ENCODE results near the gene TSSC4.

The TSSC4 gene

GRCh38 chr11:2395856-2396255 lies 4.7 kb upstream of the TSSC4 start:
- Mint-ChIP-seq H3K27ac (no peak overlapping the region), H3K4me3 (no peak overlapping the region), H3K9me3 (no peaks in the 10 kb centered on the region), H3K27me3 (ENCODE audit: low read depth) (no peaks in the 10 kb centered on the region), H3K4me1 (peaks cover 5% of the 10 kb centered on the region), H3K36me3 (ENCODE audit: low read depth) (peaks cover 12% of the 10 kb centered on the region)
- no peak for TF ChIP-seq CTCF (IDR thresholded peaks at IDR 0.05; ENCODE audit: unreplicated experiment in 3 of 3)

GRCh38 chr11:2396471-2396870 lies 4.1 kb upstream of the TSSC4 start:
- H3K4me1 Mint-ChIP-seq = peaks cover 5% of the 10 kb centered on the region
- TF ChIP-seq CTCF (IDR thresholded peaks at IDR 0.05; ENCODE audit: unreplicated experiment in 3 of 3) = no peak
- peaks cover 12% of the 10 kb centered on the region for H3K36me3 Mint-ChIP-seq (ENCODE audit: low read depth)
- no peak overlapping the region for H3K27ac Mint-ChIP-seq
- H3K9me3 Mint-ChIP-seq = no peaks in the 10 kb centered on the region
- no peak overlapping the region for H3K4me3 Mint-ChIP-seq
- H3K27me3 Mint-ChIP-seq (ENCODE audit: low read depth) = no peaks in the 10 kb centered on the region

GRCh38 chr11:2397005-2397404 lies 3.5 kb upstream of the TSSC4 start:
- Mint-ChIP-seq H3K27ac (peak overlapping the region in 1 of 3 experiments; percentile 37), H3K36me3 (ENCODE audit: low read depth) (peaks cover 12% of the 10 kb centered on the region), H3K4me3 (no peak overlapping the region), H3K4me1 (peaks cover 5% of the 10 kb centered on the region), H3K27me3 (ENCODE audit: low read depth) (no peaks in the 10 kb centered on the region), H3K9me3 (no peaks in the 10 kb centered on the region)
- no peak for TF ChIP-seq CTCF (IDR thresholded peaks at IDR 0.05; ENCODE audit: unreplicated experiment in 3 of 3)

GRCh38 chr11:2398664-2399355 lies 1.7 kb upstream of the TSSC4 start:
- H3K4me1 Mint-ChIP-seq = peaks cover 5% of the 10 kb centered on the region
- TF ChIP-seq CTCF (IDR thresholded peaks at IDR 0.05; ENCODE audit: unreplicated experiment in 3 of 3) = no peak
- no peaks in the 10 kb centered on the region for H3K27me3 Mint-ChIP-seq (ENCODE audit: low read depth)
- no peaks in the 10 kb centered on the region for H3K9me3 Mint-ChIP-seq
- H3K36me3 Mint-ChIP-seq (ENCODE audit: low read depth) = peaks cover 12% of the 10 kb centered on the region
- peak overlapping the region; percentile 91 to 98 (median 95) for H3K4me3 Mint-ChIP-seq
- peak overlapping the region; percentile 82 to 94 (median 90) for H3K27ac Mint-ChIP-seq

- Mint-ChIP-seq H3K27me3 (ENCODE audit: low read depth) (no peaks in the 10 kb centered on the region), H3K4me3 (peak overlapping the region; percentile 91 to 98 (median 95)), H3K36me3 (ENCODE audit: low read depth) (peaks cover 12% of the 10 kb centered on the region), H3K9me3 (no peaks in the 10 kb centered on the region), H3K27ac (peak overlapping the region; percentile 82 to 94 (median 90)), H3K4me1 (peaks cover 5% of the 10 kb centered on the region)
- no peak for TF ChIP-seq CTCF (IDR thresholded peaks at IDR 0.05; ENCODE audit: unreplicated experiment in 3 of 3)
Observed at GRCh38 chr11:2399488-2400068, 972 bp upstream of the TSSC4 start.
